ENCODE measurements around the gene AGT.

- TF ChIP-seq PKNOX1 (IDR thresholded peaks at IDR 0.05): no peak
- TF ChIP-seq BHLHE40 (IDR thresholded peaks at IDR 0.05; ENCODE audit: borderline replicate concordance): no peak
- no peak for TF ChIP-seq NFRKB (IDR thresholded peaks at IDR 0.05)
- no peak for TF ChIP-seq TARDBP (IDR thresholded peaks at IDR 0.05)
- TF ChIP-seq CTBP1 (IDR thresholded peaks at IDR 0.05; ENCODE audit: borderline replicate concordance): no peak
- no peak for TF ChIP-seq FOXA1 (IDR thresholded peaks at IDR 0.05)
- no peak for TF ChIP-seq LEF1 (IDR thresholded peaks at IDR 0.05; ENCODE audit: borderline replicate concordance)
- TF ChIP-seq FOXM1 (IDR thresholded peaks at IDR 0.05; ENCODE audit: borderline replicate concordance): no peak
- no peak for TF ChIP-seq ELF4 (IDR thresholded peaks at IDR 0.05)
Observed at GRCh38 chr1:230706887-230707731, 6.8 kb downstream of the AGT start.

Measured in HEK293T (cell line).